Mesodermal cell (in vitro differentiated cells): ENCODE data around the gene PHACTR1.

Experiments used
- H3K27ac ChIP-seq: 2 replicates; pipeline ENCODE4 v1.7.0; 2013; ENCODE audit warnings: mild to moderate bottlenecking, low read depth, low read length, moderate library complexity; ENCODE audit not compliant: severe bottlenecking
- H3K36me3 ChIP-seq: 2 replicates; pipeline ENCODE4 v1.7.1; 2013; ENCODE audit warnings: mild to moderate bottlenecking, low read length, moderate library complexity; ENCODE audit not compliant: control insufficient read depth, insufficient read depth
- H3K4me1 ChIP-seq: one replicate; pipeline ENCODE4 v1.7.1; 2013; ENCODE audit warnings: mild to moderate bottlenecking, low read length; ENCODE audit not compliant: insufficient read depth, control insufficient read depth, poor library complexity, severe bottlenecking
- H3K4me3 ChIP-seq: 2 replicates; pipeline ENCODE4 v1.7.0; 2013; ENCODE audit warnings: low read length, control low read depth, mild to moderate bottlenecking; ENCODE audit not compliant: insufficient read depth, poor library complexity, severe bottlenecking; ENCODE audit errors: extremely low read depth
- H3K9me3 ChIP-seq: 2 replicates; pipeline ENCODE4 v1.7.1; 2013; ENCODE audit warnings: mild to moderate bottlenecking, low read length, moderate library complexity; ENCODE audit not compliant: control insufficient read depth
- WGBS, 2 experiments: methylation state at CpG; one replicate each; pipeline ENCODE4 v1.1.5; 2013; ENCODE audit warnings: missing lambda C conversion rate in 2 of 2; ENCODE audit not compliant: insufficient coverage in 2 of 2; 5-methylcytosine and 5-hydroxymethylcytosine counted together

Gene PHACTR1

GRCh38 chr6:13302291-13302690 is 585.7 kb downstream of the PHACTR1 start:
- 100% methylated on average over 5 to 6 of the region's 7 CpGs for WGBS, 2 experiments
- H3K4me1 ChIP-seq: peaks cover 28% of the 10 kb centered on the region
- H3K36me3 ChIP-seq: peaks cover 82% of the 10 kb centered on the region
- peak overlapping the region; percentile 6 for H3K27ac ChIP-seq
- H3K4me3 ChIP-seq: no peak overlapping the region
- H3K9me3 ChIP-seq: no peaks in the 10 kb centered on the region

GRCh38 chr6:13302751-13303667 is 586.4 kb downstream of the PHACTR1 start:
- H3K4me3 ChIP-seq: no peak overlapping the region
- H3K36me3 ChIP-seq: peaks cover 81% of the 10 kb centered on the region
- WGBS, 2 experiments: 91 to 95% methylated on average over 16 of the region's 17 CpGs
- H3K4me1 ChIP-seq: peaks cover 28% of the 10 kb centered on the region
- no peaks in the 10 kb centered on the region for H3K9me3 ChIP-seq
- peak overlapping the region; percentile 26 for H3K27ac ChIP-seq

GRCh38 chr6:13303668-13304017 is 587.1 kb downstream of the PHACTR1 start:
- Histone ChIP-seq H3K4me1 (peaks cover 28% of the 10 kb centered on the region), H3K27ac (peak overlapping the region; percentile 26), H3K9me3 (no peaks in the 10 kb centered on the region), H3K4me3 (no peak overlapping the region), H3K36me3 (peaks cover 81% of the 10 kb centered on the region)
- WGBS, 2 experiments: 89 to 100% methylated on average over 1 to 2 of the region's 7 CpGs

- Histone ChIP-seq H3K36me3 (peaks cover 83% of the 10 kb centered on the region), H3K9me3 (no peaks in the 10 kb centered on the region), H3K4me3 (no peak overlapping the region), H3K4me1 (peaks cover 28% of the 10 kb centered on the region), H3K27ac (peak overlapping the region; percentile 17)
- 95 to 98% methylated on average over 5 to 6 of the region's 6 CpGs for WGBS, 2 experiments
These were observed 587.5 kb downstream of the PHACTR1 start for GRCh38 chr6:13304101-13304500.

- WGBS, 2 experiments: 95 to 96% methylated on average over 10 to 11 of the region's 11 CpGs
- Histone ChIP-seq H3K36me3 (peaks cover 82% of the 10 kb centered on the region), H3K27ac (peak overlapping the region; percentile 17), H3K4me1 (peaks cover 25% of the 10 kb centered on the region), H3K4me3 (no peak overlapping the region), H3K9me3 (no peaks in the 10 kb centered on the region)
These were observed 588.2 kb downstream of the PHACTR1 start for GRCh38 chr6:13304580-13305260.

- H3K27ac ChIP-seq: no peak overlapping the region
- WGBS, 2 experiments: 100% methylated on average over 2 of the region's 4 CpGs
- H3K36me3 ChIP-seq: peaks cover 81% of the 10 kb centered on the region
These were observed 588.7 kb downstream of the PHACTR1 start for GRCh38 chr6:13305288-13305687.

GRCh38 chr6:13305791-13306190 is 589.2 kb downstream of the PHACTR1 start:
- peaks cover 76% of the 10 kb centered on the region for H3K36me3 ChIP-seq
- H3K4me3 ChIP-seq: no peak overlapping the region
- H3K9me3 ChIP-seq: no peaks in the 10 kb centered on the region
- WGBS, 2 experiments: no CpG with 5 or more reads among the region's 1 CpG
- no peak overlapping the region for H3K27ac ChIP-seq
- H3K4me1 ChIP-seq: peaks cover 22% of the 10 kb centered on the region

More at GRCh38 chr6:13305288-13305687, 588.7 kb downstream of the PHACTR1 start:
- H3K4me1 ChIP-seq: peaks cover 22% of the 10 kb centered on the region
- H3K9me3 ChIP-seq: no peaks in the 10 kb centered on the region
- H3K4me3 ChIP-seq: no peak overlapping the region

- Histone ChIP-seq H3K36me3 (peaks cover 68% of the 10 kb centered on the region), H3K4me1 (peaks cover 16% of the 10 kb centered on the region), H3K27ac (no peak overlapping the region), H3K4me3 (no peak overlapping the region), H3K9me3 (no peaks in the 10 kb centered on the region)
- WGBS, 2 experiments: 93 to 96% methylated on average over 6 of the region's 7 CpGs
These were observed 591.0 kb downstream of the PHACTR1 start for GRCh38 chr6:13307508-13307995.

- WGBS, 2 experiments: 100% methylated on average over 1 of the region's 1 CpG; no CpG with 5 or more reads in 1 of the 2 experiments
- no peak overlapping the region for H3K4me3 ChIP-seq
- H3K27ac ChIP-seq: no peak overlapping the region
- peaks cover 9% of the 10 kb centered on the region for H3K4me1 ChIP-seq
- H3K9me3 ChIP-seq: no peaks in the 10 kb centered on the region
- peaks cover 74% of the 10 kb centered on the region for H3K36me3 ChIP-seq
These were observed 591.8 kb downstream of the PHACTR1 start for GRCh38 chr6:13308332-13308731.

GRCh38 chr6:13311155-13311554 is 594.6 kb downstream of the PHACTR1 start:
- WGBS, 2 experiments: no CpG with 5 or more reads among the region's 1 CpG
- H3K36me3 ChIP-seq: peaks cover 76% of the 10 kb centered on the region
- no peak overlapping the region for H3K4me3 ChIP-seq

More at GRCh38 chr6:13311155-13311554, 594.6 kb downstream of the PHACTR1 start:
- H3K27ac ChIP-seq: no peak overlapping the region
- H3K4me1 ChIP-seq: no peaks in the 10 kb centered on the region
- no peaks in the 10 kb centered on the region for H3K9me3 ChIP-seq
